ENCODE data around the gene CACNG4. TPM values are rescaled to one million over a fixed set of nuclear protein-coding genes. Genes with fewer than 3 reads are reported as not detected.

The CACNG4 gene
- polyA plus RNA-seq (ENCODE audit: insufficient read length in 3 of 3) = 1 to 10 TPM; 2.9 to 3.8 (median 3.1) TPM

DNA sequence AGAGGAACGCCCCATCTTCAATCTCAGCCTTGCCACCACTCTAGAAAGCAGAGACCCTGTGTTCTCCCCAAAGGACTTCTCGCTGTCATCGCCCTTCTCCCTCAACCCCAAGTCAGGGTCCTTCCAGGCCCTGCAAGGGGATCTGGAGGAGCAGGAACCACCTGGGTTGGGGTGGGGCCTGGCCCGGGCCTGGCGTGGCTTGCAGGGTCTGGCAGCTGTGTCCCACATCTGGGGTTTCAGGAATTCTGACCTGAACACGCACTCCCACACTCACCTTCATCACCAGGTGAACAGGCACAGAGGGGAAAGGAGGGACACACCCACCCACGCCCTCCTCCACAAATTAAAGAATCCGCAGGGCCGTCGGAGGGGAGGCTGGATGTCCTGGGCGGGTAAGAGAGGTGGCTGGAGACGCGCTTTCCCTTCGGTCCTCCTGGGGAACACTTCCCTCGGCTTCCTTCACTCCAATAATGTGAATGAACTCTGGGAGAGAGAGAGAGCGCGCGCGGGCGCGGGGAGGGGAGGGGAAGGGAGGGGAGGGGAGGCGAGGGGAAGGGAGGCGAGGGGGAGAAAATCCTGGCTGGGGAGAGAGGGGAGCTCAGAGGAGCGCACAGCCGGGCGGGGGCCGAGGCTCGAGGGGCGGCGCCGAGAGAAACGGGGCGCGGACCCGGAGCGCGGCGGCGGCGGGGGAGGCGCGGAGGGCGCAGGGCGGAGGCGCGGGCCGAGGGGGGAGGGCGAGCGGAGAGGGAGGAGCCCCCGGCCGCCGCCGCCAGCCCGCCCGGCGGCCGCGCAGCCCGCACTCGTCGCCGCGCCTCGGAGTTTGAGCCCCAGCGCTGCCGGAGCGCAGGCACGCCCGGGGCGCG is at the start of gene CACNG4:
CACNG4 (plus strand) TSS at position 799 of the 863 bp plus-strand sequence. CDS start 205 bp downstream, outside the sequence.
- DNase-seq (ENCODE audit: low read depth in 3 of 3, low spot score in 2 of 3) = no peak

DNA sequence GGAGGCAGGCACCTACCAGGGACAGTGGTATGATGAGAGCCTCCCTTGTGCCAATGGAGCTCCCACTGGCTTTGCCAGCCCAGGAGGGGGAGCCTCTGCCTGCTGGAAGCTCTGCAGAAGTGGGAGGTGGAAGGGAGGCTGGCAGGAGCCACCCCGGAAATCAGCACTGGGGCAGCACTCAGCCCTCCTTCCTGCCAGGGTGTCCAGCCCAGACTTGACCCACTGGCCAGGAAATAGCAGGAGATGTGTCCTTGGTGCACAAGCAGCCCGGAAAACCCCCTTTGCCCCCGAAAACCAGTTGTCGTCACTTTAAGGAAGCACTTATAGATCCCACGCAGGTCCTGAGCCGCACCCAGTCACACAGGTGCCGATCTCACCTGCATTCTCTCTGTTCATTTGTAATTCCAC is 49.3 kb upstream of the CACNG4 start:
- DNase-seq (ENCODE audit: low read depth in 3 of 3, low spot score in 2 of 3) = no peak

DNA sequence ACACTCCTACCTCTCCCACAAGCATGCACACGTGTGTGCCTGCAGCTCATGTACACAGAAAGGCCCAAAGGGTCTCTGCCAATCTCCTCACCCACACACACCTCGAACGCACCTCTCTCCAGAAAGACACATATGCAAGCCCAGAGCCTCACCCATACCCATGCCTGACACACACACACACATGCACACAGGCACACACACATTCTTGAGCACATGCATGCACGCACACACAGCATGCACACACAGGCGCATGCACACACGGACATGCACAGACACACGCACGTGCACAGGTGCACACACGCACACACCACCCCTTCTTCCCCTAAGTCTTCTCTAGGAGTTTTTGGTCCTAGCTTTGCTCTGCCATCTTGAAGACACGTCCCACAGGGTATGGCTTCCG is 48.7 kb upstream of the CACNG4 start:
- no peak for DNase-seq (ENCODE audit: low read depth in 3 of 3, low spot score in 2 of 3)

DNA sequence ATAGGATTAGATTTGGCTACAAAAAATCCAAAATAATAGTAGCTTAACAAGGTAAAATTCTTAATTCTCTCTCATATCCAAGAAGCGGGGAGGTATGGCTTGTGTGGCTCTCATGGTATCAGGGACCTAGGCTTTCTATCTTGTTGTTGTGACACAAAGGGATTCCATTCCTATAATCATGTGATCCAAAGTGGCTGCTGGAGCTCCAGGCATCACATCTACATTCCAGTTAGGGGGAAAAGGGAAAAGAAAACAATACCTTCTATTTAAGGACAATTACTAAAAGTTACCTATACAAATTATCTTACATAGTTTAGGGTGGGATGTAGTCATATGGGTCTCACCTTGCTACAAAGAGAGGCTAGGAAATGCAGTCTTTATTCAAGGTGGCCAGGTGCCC is 47.6 kb upstream of the CACNG4 start:
- no peak for DNase-seq (ENCODE audit: low read depth in 3 of 3, low spot score in 2 of 3)

DNA sequence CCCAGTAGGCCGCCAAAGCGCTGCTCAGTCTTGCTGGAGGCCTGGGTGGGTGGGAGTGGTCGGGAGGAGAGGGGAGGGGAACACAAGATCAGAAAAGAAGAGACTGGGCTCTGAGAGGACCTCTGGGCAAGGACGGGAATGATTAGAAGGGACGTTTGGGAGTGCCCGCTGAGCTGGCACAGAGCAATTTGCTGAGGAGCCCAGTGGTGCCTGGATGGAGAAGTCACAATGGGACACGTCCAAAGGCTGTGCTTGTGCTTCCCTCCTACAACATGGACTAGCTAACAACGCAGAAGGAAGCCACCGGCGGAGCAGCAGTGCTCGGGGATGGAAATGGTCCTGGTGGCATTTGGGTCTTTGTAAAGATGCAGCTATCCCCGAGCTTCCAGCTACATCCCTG is 45.6 kb upstream of the CACNG4 start:
- no peak for DNase-seq (ENCODE audit: low read depth in 3 of 3, low spot score in 2 of 3)

DNA sequence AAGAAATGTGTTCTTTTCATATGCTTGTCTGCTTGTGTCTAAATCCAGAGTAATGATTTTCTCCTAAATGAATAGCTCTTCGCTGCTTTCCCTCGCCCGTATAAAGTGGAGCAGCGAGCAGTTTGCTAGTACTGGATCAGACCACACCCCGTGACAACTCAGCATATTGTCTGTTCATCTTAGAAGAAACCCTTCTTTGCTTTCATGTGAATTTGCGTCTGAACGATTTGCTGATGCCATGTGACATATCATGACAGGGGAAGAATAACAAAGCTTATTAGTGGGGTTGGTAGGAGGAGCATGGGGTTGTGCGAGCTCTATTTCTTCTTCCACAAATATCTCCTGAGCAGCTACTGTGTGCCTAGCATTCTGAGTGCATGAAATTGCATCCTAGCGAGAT is 44.1 kb upstream of the CACNG4 start:
- no peak for DNase-seq (ENCODE audit: low read depth in 3 of 3, low spot score in 2 of 3)

DNA sequence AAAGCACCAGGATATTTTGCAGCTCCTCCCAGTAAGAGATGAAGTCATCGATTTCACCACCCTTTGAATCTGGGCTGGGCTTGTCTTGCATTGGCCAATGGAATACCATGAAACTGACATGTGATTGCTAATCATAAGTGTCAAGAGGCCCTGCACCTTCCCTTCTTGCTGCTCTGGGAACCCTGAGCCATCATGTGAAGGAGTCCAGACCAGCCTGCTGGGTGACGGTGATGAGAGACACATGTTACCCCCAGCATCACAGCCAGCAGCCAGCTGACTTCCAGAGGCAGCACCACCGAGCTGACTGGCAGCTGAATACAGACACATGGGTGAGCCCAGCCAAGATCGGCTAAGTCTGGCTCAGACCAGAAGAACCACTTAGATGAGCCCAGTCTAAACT is 43.6 kb upstream of the CACNG4 start:
- DNase-seq (ENCODE audit: low read depth in 3 of 3, low spot score in 2 of 3) = no peak

DNA sequence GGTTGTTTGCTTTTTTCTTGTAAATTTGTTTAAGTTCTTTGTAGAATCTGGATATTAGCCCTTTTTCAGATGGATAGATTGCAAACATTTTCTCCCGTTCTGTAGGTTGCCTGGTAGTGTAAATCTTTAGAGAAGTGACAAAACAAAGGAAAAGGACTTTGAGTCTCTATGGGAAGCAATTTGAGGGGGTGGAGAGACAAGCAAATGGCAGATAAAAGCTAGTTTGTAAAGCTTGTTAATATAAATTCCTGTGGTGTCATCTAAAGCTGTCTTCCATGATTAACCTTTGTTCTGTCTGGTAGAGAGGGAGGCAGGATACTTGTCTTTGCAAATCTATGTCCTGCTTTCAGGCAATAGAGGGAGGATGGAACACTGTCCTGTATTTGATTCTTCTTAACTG is 40.6 kb upstream of the CACNG4 start:
- DNase-seq (ENCODE audit: low read depth in 3 of 3, low spot score in 2 of 3) = no peak

DNA sequence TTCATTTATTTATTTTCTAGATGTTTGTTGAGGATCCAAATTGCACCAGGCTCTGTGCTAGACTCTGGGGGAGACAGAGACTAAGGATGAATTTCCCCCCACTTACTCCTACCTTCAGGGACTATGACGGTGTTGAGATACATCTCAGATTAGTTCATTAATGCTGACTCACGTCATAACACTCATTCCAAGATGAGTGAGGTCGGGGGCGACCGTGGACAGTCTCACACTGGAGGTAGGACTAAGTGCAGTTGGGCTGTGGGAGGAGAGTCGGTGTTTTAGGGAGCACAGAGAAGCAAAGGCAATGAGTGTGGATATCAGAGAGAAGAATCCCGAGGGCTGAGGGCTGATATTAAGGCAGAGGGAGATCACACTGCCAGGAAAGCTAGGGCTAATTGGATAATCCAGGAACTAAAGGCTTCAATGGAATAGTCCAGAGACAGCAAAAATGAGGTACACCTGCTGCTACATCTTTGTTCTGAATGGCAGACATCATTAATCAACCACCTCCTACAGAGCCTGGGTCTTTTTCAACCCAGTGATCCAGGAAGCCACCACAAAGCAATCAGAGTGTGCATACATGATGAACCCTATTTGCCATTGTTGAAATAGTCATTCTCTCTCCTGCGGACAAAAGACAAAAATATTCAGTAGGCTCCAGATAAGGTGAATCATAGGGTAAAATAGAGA is 38.6 kb upstream of the CACNG4 start:
- no peak for DNase-seq (ENCODE audit: low read depth in 3 of 3, low spot score in 2 of 3)

DNA sequence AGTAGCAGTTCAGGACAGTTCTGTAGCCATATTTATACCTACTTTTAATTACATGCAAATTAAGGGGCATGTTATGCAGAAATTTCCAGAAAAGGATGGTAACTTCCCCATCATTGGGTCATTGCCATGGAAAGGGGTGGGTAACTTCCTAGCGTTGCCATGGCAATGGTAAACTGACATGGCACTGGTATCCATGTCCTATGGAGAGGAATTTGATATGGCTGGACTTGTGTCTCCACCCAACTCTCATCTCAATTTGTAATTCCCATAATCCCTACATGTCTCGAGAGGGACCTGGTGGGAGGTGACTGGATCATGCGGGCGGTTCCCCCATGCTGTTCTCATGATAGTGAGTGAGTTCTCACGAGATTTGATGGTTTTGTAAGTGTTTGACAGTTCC is 35.6 kb upstream of the CACNG4 start:
- DNase-seq (ENCODE audit: low read depth in 3 of 3, low spot score in 2 of 3) = no peak

DNA sequence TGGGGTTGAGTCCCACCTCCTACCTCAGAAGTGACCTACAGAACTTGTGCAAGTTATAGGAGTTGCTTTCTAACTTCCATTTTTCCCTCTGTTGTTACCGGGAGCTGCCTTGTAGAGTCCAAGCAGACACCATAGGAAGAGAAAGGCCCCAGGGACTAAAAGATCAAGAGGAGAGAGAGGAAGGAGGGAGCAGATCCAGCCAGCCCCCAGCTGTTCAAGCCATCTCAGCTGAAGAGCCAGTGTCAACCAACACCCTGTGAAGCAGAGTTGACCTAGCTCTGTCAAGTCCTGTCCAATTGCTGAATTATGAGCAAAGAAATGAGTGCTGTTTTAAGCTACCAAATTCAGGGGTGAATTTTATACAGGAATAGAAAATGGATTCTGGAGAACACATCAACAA is 34.9 kb upstream of the CACNG4 start:
- no peak for DNase-seq (ENCODE audit: low read depth in 3 of 3, low spot score in 2 of 3)

DNA sequence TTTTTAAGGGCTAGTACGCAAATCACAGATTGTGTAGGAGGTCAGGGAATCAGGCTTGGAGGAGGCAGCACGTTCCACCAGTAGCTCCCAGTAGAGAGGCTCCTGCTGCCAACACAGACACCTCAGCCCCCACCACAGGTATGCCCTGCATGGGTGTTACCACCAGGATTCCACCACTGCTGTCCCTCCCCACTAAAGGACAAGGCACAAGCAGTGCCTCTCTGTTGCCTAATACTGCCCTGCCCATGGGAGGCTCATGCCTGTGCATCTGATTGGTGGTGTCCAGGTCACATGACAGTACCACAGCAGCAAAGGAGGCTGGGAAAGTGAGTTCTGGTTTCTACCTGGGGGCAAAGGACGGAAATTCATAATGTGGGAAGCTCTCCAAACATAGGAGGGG is 33.6 kb upstream of the CACNG4 start:
- no peak for DNase-seq (ENCODE audit: low read depth in 3 of 3, low spot score in 2 of 3)

DNA sequence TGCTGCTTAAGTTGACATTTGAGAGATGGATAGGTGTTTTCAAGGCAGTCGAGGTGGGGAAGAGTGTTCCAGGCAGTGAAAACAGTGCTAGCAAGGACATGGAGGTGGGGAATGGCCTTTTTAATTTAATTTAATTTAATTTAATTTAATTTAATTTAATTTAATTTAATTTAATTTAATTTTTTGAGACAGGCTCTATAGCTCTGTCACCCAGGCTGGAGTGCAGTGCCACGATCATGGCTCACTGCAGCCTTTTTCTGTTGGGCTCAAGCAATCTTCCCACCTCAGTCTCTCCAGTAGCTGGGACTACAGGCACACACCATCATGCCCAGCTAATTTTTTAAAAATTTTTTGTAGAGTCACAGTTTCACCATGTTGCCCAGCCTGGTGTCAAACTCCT is 32.2 kb upstream of the CACNG4 start:
- DNase-seq (ENCODE audit: low read depth in 3 of 3, low spot score in 2 of 3) = no peak

DNA sequence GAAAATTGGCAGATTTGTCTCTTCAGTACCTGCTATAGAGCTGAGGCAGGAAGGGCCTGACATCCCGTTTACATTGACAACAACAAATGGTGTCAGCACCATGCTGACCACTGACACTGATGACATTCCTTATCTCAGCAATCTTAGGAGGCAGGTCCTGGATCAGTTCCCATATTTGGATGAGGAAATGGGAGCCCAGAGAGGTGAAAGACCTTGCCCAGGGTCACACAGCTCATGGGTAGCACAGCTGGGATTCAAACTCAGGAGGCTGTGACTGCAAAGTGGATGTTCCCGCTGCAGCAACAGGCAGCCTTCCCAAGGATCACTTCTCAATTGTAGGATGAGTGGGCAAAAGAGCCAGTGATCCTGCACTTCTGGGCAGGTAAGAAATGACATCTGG is 30.5 kb upstream of the CACNG4 start:
- DNase-seq (ENCODE audit: low read depth in 3 of 3, low spot score in 2 of 3) = no peak

DNA sequence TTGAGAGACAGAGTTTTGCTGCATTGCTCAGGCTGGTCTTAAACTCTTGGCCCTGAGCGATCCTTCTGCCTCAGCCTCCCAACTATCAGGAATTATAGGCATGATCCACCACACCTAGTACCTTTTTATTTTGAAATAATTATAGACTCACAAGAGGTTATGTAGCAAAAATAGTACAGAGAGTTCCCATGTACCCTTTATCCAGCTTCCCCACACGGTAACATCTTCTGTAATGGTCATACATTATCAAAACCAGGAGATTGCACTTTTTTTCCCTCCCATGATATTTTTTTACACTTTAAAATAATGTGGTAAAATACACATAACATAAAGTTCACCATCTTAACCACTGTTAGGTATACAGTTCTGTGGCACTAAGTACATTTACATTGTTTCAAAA is 28.8 kb upstream of the CACNG4 start:
- DNase-seq (ENCODE audit: low read depth in 3 of 3, low spot score in 2 of 3) = no peak

DNA sequence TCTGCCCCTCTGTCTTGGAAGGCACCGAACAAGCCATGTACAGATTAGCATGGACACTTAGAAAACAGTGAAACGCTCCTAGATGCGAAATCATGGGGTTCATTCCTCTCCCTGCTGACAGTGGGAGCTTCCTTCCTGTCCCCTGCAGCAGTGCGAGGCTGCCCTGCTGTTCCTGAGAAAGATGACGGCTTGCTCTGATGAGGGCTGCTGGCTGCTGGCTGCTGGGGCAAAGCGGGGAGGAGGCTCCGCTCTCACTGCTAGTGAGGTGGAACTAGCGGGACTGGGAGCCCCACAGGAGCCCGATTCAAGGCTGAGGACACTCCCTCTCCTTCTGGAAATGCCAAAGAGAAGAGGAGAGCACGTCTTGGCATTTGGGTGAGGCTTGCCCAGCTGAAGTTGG is 25.9 kb upstream of the CACNG4 start:
- no peak for DNase-seq (ENCODE audit: low read depth in 3 of 3, low spot score in 2 of 3)

DNA sequence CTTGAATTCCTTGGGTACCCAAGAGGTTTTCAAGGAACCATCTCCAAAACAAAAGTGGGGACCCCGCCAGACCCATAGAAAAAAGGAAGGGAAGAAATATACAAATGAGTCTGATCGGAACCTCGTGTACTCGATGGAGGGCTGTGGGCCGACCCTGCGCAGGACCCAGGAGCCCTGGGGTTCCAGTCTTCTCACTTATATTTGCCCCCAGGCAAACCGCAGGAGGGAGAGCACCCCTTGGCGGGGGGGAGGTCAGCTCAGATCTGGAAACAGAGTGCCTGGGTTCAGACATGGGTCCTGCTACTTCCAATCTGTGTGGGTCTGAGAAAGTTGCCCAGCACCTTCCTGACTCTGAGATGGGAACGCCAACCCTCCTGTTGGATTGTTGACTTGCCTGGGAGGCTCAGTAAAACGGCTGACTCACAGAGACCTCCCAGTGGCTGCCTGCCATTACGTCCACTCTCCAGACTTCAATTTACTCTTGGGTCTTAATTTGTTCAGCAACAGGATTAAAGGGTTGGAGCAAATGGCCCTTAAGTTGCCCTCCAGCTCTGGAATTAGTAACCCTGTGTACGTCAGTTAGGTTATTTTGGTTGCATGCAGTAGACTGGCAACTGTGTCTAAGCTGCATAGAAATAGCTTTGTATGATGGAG is 24.9 kb upstream of the CACNG4 start:
- DNase-seq (ENCODE audit: low read depth in 3 of 3, low spot score in 2 of 3) = no peak

DNA sequence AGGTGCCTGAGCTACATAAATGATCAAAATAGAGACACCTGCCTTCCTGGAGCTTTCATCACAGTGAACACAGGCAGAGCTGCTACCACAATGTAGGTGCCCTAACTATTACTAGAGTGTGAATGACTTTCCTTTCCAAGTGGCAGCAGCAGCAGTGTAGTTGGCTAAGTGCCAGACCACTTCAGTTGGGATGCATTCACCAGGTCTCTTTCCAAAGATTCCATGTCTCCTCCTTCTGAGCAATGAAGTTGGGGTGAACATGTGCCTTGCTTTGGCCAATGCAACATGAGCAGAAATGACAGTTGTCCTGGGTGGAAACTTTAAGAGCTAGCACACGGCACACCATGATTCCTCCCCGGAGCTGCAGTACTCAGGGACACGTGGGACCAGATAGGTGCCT is 23.3 kb upstream of the CACNG4 start:
- no peak for DNase-seq (ENCODE audit: low read depth in 3 of 3, low spot score in 2 of 3)

DNA sequence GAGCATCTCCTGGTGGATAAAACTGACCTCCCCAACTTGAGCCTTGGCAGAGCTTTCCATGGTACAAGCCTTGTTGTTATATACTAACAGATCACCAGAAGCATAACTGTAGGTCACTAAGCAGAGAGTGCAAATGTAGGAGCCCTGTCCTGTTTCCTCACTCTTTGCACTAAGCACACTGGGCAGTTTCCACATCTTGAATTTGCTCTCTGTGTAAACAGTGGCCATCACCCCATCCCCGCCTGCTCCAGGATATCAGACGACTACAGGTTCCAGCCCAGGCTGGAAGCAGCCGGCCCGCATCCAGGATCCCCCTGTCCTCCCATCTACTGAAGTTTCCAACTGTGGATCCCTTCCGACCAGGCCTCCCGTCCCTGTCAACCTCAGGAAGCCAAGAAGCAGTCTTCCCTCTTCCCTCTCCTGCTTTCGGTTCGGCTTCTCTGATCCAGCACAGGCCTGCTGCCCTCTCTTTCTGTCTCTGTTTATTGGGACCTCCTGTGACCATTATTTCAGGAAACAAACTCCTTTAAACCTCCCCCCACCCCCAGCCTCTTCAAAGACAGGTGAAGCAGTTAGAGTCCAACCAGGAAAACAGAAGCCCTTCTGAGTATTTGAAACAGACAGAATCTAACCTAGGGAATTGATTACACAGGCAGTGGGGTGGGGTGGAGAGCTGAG is 22.6 kb upstream of the CACNG4 start:
- no peak for DNase-seq (ENCODE audit: low read depth in 3 of 3, low spot score in 2 of 3)

DNA sequence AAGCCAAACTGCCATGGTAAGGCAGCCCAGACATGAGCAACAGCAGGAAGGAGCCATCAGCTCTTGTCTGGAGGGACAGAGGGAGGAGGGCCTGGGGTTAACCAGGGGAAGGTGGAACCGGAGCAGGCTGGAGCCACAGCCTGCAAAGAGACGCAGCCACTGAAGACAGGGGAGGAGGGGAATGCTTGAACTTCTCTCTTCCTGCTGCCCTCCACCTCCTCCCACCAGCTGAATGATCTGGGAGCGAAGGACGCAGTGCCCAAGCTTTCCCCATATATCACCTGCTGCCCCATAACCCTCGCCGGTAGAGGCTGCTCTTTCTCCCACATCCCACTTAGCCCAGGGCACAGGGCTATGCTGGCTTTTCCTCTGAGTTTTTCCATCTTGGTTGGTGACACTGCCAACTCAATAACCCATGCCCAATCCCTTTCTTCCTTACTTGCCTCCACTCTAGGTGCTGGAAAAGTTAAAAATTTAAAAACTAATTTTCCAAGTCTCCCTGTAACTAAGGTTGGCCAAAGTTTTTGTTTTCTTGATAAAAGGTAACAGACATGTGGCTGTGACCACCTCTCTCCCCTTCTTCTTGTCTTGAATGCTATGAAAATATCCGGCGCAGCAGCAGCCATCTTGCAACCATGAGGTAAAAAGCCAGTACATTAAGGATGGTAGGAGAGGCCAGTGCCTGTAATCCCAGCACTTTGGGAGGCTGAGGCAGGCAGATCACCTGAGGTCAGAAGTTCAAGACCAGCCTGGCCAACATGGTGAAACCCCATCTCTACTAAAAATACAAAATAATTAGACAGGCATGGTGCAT is 21.8 kb upstream of the CACNG4 start:
- no peak for DNase-seq (ENCODE audit: low read depth in 3 of 3, low spot score in 2 of 3)

All from right renal cortex interstitium (tissue), 3 donors.